SH-SY5Y (cell line): ENCODE results near the gene CRYBB3.

ENCODE experiments used
- GATA2 ChIP-seq: IDR thresholded peaks from 2 replicates; pipeline ENCODE4 v1.6.1; 2011; ENCODE audit warnings: mild to moderate bottlenecking, low read depth, low read length
- GATA3 ChIP-seq: IDR thresholded peaks from 2 replicates; pipeline ENCODE4 v1.6.1; 2011; ENCODE audit warnings: low read depth, mild to moderate bottlenecking, low read length, moderate library complexity

CRYBB3 gene

DNA sequence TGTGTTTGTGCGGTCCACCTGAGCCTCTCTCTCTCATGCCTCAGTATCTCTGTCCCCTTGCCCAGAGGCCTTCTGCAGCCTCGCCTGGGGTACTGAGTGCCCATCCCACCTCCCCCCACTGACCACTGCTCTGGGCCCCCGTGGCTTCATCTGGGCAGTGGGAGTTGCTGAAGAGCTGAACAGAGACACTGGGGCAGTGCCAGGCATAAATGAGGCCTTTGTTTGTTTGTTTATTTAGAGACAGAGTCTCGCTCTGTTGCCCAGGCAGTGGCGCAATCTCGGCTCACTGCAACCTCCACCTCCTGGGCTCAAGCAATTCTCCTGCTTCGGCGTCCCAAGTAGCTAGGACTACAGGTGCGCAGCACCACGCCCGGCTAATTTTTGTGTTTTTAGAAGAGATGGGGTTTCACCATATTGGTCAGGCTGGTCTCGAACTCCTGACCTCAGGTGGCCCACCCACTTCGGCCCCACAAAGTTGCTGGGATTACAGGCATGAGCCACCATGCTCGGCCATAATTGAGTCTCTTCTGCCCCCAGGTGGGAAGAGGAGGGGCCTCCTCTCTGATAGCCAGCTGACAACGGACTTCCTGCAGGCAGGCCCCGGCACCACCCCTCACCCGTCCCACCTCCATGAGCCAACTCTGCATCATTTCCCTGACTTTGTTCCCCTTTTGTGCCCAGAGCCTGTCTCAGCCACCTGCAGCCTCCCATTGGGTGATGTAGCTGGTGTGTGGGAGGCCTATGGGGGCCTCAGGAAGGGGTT, 9.3 kb downstream of the CRYBB3 start:
- TF ChIP-seq GATA2 (no peak), GATA3 (no peak)

DNA sequence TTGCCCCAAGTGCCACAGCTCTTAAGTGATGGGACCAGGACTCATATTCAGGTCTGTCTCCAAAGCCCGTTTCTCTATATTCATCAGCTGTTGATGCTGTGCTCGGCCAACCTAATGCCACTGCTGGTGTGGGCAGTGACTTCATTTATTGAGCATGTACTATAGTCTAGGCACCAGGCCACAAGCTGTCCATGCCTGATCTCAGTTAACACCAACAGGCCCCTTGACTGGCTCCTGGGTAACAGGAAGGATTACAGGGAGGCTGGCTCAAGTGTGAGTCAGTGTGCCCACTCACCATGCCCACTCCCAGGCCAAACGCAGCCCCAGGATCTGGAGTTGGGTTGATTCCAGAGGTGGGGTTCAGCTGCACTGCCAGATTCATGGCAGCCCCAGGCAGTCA, 11.1 kb downstream of the CRYBB3 start:
- TF ChIP-seq GATA2 (no peak), GATA3 (no peak)

DNA sequence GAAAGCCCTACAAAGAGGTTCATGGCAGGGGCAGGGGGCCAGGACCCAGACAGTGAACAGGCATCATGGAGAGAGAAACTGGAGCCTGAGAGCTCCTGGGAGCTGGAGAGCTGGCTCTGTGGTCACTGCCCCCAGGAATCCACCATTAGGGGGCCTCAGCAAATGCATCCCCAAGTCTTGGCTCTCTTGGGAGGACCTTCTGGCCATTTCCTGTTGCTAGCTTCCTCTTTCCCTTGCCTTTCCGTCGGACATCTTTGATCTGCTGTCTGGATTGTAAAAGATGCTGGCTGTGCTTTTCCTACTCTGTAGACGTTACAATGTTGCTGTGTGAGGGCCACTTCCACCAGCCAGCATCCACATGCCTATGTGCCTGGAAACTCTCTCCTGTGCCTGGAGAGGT, 12.7 kb downstream of the CRYBB3 start:
- TF ChIP-seq GATA2, result no peak
- no peak for TF ChIP-seq GATA3

DNA sequence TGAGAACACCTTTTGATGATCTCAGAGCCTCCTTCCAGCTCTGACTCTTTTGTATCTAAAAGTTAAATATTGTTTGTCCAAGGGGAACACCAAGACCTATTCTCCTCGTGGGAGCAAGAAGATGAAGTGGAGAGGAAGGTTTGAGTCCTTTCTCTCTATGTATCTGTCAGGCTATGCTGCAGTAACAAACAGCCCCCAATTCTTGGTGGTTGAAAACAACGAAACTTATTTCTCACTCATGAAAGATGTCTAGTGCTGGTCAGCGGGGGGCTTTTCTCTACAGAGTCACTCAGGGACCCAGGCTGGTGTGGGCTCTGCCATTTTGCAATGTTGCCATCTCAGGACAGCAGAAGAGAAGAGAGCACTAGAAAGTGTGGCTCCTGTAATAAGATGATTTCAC, 13.6 kb downstream of the CRYBB3 start:
- TF ChIP-seq GATA3 (no peak), GATA2 (no peak)

DNA sequence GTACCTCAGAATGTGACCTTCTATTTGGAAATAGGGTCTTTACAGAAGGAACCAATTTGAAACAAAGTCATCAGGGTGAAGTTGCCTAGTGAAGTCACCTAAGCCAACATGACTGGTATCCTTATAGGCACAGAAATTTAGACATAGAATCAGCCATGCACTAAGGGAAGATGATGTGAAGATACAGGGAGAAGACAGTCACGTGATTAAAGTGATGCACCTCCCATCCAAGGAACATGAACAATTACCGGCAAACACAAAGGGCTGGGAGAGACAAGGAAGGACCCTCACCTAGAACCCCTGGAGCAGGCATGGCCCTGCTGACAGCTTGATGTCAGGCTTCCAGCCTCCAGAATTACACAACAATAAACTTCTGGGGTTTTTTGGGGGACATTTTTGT, 16.6 kb downstream of the CRYBB3 start:
- no peak for TF ChIP-seq GATA3
- no peak for TF ChIP-seq GATA2

DNA sequence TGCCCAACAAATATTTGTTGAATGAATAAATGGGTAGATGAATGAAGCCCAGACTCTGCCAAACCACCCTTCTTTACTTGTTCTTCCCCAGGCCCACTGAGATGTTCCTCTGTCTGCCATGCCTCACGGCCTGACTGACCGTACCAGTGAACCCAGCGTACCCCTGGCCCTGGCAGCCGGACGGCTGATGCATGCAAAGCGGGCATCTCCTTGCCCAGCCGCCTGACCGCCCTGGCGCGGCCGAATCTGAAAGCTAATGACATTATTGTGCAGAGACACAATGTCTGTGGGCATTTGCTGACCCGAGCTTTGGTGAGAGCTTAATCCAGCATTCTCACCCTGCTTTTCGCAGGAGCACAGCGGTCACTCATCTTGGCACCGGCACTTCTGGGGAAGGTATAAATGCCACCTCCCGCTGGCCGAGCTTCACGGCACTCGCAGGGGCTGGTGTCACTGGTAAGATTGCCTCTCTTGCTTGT, 19.6 kb downstream of the CRYBB3 start, which contains the start of gene CRYBB2:
Gene CRYBB2 (plus strand): TSS at position 429 of the 479 bp plus-strand sequence. CDS start 1,791 bp downstream, outside the sequence.
- TF ChIP-seq GATA3 (no peak), GATA2 (no peak)

DNA sequence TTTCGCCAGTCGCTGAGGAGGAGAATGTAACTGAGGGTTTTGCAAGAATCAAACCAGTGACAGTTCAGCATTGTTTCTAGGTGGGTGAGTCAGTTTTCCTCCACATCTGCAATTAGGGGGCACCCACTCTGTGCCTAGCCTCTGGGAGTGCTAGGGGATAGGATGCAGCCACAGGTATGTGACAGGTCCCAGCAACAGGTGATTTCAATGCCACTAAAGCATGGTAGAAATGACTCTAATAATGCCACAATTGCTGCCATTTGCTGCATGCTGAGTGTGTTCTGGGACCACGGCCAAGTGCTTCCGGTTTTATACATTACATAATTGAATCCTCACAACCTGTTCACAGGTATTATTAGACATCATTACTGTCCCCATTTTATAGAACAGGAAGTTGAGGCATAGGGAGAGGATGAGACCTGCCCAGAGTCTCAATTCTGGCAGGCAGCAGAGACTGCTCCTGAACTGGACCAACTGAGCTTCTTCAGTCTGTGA, 20.3 kb downstream of the CRYBB3 start:
- no peak for TF ChIP-seq GATA3
- TF ChIP-seq GATA2, result no peak

DNA sequence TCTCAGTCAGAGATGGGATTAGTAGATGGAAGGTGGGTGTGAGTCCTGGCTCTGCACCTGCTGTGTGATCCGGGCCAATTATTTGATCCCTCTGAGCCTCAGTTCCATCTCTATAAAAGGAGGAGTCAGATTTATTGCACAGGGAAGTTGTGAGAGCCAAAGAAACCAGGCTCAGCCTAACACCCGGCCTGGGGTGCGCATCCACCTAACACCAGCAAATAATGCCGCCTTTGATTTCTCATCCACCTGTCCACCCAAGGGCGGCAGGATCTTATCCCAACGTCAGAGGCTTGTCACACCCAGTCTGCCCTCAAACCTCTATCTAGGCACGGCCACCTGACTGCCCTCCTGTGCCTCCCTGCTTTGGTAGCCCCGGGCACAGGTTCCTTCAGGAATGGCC, 22.1 kb downstream of the CRYBB3 start:
- TF ChIP-seq GATA2, result no peak
- TF ChIP-seq GATA3, result no peak

DNA sequence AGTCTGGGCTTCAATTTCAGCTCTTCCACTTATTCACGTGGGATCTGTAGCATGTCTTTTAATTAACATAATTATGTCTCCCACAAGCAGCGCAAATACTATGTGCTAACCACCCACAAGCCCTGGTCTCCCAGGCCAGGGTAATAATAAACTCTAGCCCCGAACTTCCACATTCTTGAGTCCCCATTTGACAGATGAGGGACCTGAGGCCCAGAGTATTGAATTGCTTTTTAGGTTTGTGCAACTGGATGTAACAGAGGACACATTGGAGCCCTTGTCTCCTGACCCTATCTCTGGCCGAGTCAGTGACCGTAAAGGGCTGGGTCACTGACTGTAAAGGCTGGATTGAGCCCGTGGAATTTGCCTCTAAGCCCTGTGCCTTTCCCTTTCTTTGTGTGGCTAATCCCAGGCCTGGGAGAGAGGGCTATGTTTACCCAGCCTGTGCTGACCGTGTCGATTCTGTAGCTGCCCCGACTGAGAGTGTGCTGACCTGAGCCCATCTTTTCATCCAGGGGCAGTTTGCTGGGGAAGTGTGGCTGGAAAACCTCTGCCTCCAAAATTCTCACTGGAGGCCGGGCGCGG, 23.7 kb downstream of the CRYBB3 start:
- TF ChIP-seq GATA2, result no peak
- no peak for TF ChIP-seq GATA3

DNA sequence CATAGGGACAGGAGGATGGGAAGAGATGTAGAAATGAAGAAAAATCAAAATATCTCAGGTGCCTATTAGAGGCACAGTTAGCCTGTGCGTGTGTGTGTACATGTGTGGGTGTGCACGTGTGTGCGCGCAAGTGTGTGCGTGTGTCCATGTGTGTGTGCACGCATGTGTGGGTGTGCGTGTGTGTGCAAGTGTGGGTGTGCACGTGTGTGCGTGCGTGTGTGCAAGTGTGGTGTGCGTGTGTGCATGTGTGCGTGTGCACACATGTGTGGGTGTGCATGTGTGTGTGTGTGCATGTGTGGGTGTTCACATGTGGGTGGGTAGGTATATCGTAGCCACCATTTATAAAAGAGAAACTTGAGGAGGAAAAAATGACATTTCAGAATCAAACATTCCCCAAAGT, 29.2 kb downstream of the CRYBB3 start:
- no peak for TF ChIP-seq GATA2
- TF ChIP-seq GATA3, result no peak

DNA sequence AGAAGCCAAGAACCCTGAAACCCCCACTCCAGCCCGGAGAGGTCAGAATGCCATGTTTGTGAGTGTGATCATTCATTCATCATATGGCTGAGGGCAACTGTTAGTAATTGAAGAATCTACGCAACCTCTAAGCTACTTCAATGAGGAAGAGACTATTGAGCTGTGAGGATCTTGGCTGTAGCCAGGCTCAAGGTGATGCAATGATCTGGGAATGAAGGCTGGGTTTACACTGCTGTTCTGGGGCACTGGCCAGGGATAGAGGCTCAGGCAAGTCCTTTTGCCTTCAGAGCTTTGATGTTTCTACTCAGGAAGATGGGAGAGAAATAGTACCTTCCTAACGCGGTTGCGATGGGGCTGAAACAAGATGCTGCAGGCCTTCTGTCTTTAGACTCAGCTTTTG, 32.6 kb downstream of the CRYBB3 start:
- TF ChIP-seq GATA3 (no peak), GATA2 (no peak)

DNA sequence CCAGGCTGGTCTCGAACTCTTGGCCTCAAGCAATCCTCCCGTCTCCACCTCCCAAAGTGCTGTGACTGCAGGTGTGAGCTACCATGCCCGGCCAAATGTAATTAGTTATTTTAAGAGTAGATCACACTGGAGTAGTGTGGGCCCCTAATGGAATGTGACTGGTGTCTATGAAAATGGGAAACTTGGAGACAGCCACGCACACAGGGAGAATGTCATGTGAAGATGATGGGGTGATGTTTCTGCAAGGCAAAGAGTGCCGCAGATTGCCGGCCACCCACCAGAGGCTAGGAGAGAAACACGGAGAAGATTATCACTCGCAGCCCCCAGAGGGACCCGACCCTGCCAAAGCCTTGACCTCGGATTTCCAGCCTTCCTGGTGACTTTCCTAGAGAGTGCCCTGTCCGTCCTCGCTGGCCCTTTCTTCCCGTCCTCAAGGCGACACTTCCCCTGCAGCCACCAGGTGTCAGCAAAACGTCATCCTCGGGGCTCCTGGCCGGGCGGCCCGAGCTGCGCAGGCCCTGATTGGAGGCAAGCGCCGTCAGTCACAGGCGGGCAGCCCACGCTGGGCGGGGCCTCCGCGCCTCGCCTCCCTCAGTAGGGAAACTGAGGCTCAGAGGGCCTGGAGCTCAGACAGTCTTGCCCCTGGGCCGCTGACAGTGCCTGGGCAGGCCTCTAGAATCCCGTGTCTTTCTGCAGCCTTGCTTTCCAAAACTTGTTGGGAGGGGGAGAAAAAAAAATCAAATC, 36.1 kb downstream of the CRYBB3 start:
- TF ChIP-seq GATA2, result no peak
- no peak for TF ChIP-seq GATA3

DNA sequence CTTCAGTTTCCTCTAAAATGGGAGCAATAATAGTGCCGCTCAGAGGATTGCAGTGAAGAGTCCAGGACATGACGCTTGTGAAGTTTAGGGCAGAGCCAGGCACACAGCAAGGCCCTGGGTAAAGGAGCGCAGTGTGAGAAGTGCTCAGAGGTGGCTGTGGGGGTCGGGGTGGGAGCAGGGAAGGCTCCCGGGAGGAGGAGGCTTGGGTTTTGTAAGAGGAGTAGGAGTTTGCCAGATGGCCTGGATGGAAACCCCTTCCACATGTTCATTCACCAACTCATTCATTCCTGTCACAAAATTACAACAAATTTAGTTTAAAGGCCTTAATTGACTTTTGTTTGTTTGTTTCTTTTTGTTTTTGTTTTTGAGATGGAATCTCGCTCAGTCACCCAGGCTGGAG, 36.8 kb downstream of the CRYBB3 start:
- no peak for TF ChIP-seq GATA2
- no peak for TF ChIP-seq GATA3

DNA sequence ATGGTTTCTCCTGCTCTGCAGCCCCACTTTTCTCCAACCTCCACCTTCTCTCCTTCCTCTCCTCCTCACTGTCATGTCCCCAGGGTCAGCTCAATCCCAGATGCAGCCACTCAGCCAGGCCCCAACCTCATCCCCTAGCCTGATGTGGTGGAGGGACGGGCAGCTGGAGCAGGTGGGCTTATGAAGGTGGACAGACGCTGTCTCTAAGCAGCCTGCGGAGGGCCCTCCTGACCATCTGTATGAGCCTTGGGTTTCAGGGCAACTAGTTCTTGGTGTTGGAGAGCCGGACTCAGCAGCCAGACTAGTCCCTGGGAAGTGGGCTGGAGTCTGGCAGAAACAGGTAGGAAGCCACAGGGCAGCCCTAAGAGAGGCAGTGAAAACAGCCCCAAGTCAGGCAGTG, 37.8 kb downstream of the CRYBB3 start:
- TF ChIP-seq GATA3 (no peak), GATA2 (no peak)
